ENCODE data around the gene POLE4.

Gene POLE4

GRCh38 chr2:74941284-74941683 is 17.2 kb upstream of the POLE4 start:
- DNase-seq = no peak

GRCh38 chr2:74942263-74942662 is 16.2 kb upstream of the POLE4 start:
- DNase-seq = no peak

- DNase-seq = no peak
Observed at GRCh38 chr2:74944987-74945787, 13.3 kb upstream of the POLE4 start.

GRCh38 chr2:74945788-74946331 is 12.6 kb upstream of the POLE4 start:
- DNase-seq = no peak

GRCh38 chr2:74947703-74948102 is 10.7 kb upstream of the POLE4 start:
- DNase-seq = no peak

GRCh38 chr2:74948779-74949178 is 9.7 kb upstream of the POLE4 start:
- no peak for DNase-seq

GRCh38 chr2:74951211-74951754 is 7.2 kb upstream of the POLE4 start:
- no peak for DNase-seq

- no peak for DNase-seq
Observed at GRCh38 chr2:74952575-74952974, 5.9 kb upstream of the POLE4 start.

- no peak for DNase-seq
Observed at GRCh38 chr2:74953796-74954499, 4.5 kb upstream of the POLE4 start.

GRCh38 chr2:74954500-74954874 is 4.0 kb upstream of the POLE4 start:
- DNase-seq = no peak

GRCh38 chr2:74957886-74958273 is 563 bp upstream of the POLE4 start:
- DNase-seq = no peak

- DNase-seq = peak; percentile 37
Observed at GRCh38 chr2:74959106-74959751, 786 bp downstream of the POLE4 start.

GRCh38 chr2:74966887-74967286 is 8.4 kb downstream of the POLE4 start:
- DNase-seq = no peak

- no peak for DNase-seq
Observed at GRCh38 chr2:74975016-74975415, 16.6 kb downstream of the POLE4 start.

- DNase-seq = no peak
Observed at GRCh38 chr2:74979844-74980243, 21.4 kb downstream of the POLE4 start.

- no peak for DNase-seq
Observed at GRCh38 chr2:74982577-74982976, 24.1 kb downstream of the POLE4 start.

- no peak for DNase-seq
Observed at GRCh38 chr2:74983631-74984392, 25.4 kb downstream of the POLE4 start.

- no peak for DNase-seq
Observed at GRCh38 chr2:74984947-74985637, 26.6 kb downstream of the POLE4 start.

- no peak for DNase-seq
Observed at GRCh38 chr2:74985978-74986609, 27.7 kb downstream of the POLE4 start.

GRCh38 chr2:74991977-74992376 is 33.5 kb downstream of the POLE4 start:
- DNase-seq = no peak

- DNase-seq = no peak
Observed at GRCh38 chr2:74999468-74999867, 41.0 kb downstream of the POLE4 start.

GRCh38 chr2:75002007-75002406 is 43.6 kb downstream of the POLE4 start:
- no peak for DNase-seq
